ENCODE data around the gene PCDH19. TPM values are rescaled to one million over a fixed set of nuclear protein-coding genes. Genes with fewer than 3 reads are reported as not detected.
A peak's percentile ranks its signal among the peaks of the same experiment; 100 is the strongest.
"Not testable (repeated sequence)": the region's sequence is repeated elsewhere in the genome, so short reads cannot be mapped to it uniquely, and the experiment has no call there.

Gene PCDH19, protein sequence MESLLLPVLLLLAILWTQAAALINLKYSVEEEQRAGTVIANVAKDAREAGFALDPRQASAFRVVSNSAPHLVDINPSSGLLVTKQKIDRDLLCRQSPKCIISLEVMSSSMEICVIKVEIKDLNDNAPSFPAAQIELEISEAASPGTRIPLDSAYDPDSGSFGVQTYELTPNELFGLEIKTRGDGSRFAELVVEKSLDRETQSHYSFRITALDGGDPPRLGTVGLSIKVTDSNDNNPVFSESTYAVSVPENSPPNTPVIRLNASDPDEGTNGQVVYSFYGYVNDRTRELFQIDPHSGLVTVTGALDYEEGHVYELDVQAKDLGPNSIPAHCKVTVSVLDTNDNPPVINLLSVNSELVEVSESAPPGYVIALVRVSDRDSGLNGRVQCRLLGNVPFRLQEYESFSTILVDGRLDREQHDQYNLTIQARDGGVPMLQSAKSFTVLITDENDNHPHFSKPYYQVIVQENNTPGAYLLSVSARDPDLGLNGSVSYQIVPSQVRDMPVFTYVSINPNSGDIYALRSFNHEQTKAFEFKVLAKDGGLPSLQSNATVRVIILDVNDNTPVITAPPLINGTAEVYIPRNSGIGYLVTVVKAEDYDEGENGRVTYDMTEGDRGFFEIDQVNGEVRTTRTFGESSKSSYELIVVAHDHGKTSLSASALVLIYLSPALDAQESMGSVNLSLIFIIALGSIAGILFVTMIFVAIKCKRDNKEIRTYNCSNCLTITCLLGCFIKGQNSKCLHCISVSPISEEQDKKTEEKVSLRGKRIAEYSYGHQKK (N-terminal part only)
- 0.38 TPM for total RNA-seq
- long read RNA-seq, result 0 reads

DNA sequence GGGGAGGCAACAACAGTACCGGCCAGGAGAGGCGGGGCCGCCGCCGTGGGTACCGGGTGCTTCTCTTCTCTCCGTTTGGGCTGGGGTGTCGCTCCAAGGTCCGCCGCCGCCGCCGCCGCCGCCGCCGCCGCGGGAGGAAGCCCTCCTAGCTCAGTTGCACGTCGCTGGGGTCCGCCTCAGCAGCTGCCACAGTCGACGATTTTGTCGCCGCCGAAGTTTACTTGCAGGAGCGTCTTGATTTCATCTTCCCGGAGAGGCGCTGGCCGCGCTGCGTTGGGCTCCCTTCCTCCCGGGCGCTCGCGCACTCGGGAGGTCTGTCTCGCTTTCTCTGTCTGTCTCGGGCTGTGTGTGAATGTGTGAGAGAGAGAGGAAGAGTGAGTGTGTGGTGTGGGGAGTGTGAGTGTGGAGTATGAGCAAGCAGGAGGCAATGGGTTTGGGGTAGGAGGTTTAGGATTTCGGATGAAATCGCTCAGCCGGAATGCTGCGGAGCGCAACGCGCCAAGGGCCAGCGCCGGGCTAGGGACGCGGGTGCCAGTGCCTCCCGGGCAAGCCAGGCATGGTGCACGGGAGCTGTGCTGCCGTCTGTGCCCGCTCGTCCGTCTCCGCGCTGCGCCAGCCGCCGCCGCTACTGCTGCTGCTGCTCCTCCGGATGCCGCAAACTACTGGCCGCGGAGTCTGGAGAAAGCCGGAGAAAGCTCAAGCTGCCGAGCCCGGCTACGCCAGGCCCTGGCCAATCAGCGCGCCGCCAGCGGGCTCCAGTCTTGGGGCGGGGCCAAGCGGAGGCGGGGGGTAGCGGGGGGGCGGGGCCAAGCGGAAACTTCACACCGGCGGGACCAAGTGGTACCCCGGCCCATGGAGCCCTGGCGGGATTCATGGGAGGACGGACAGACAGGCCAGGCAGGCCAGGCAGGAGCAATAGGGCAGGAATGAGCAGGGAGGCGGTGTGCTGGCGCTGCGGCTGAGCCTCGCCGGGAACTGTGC is at the start of gene PCDH19:
Gene PCDH19, minus strand, starts transcription at position 664 of the 981 bp plus-strand sequence. CDS start 1,676 bp downstream, outside the sequence.
- Histone ChIP-seq H3K36me3 (no peaks in the 10 kb centered on the region), H3K9me3 (replicated peaks) (no peaks in the 10 kb centered on the region), H3K27me3 (ENCODE audit: low read depth) (peaks cover 67% of the 10 kb centered on the region), H3K27ac (replicated peaks) (no peak within 1 kb of the TSS), H3K4me1 (peaks cover 27% of the 10 kb centered on the region), H3K4me3 (peak within 1 kb of the TSS; percentile 67)
- peak; percentile 45 for DNase-seq
- intact Hi-C loops (cut with micrococcal nuclease), result no loop called here
- TF ChIP-seq, protein P1, sequence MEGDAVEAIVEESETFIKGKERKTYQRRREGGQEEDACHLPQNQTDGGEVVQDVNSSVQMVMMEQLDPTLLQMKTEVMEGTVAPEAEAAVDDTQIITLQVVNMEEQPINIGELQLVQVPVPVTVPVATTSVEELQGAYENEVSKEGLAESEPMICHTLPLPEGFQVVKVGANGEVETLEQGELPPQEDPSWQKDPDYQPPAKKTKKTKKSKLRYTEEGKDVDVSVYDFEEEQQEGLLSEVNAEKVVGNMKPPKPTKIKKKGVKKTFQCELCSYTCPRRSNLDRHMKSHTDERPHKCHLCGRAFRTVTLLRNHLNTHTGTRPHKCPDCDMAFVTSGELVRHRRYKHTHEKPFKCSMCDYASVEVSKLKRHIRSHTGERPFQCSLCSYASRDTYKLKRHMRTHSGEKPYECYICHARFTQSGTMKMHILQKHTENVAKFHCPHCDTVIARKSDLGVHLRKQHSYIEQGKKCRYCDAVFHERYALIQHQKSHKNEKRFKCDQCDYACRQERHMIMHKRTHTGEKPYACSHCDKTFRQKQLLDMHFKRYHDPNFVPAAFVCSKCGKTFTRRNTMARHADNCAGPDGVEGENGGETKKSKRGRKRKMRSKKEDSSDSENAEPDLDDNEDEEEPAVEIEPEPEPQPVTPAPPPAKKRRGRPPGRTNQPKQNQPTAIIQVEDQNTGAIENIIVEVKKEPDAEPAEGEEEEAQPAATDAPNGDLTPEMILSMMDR (IDR thresholded peaks at IDR 0.05; ENCODE audit: borderline replicate concordance), result no peak

DNA sequence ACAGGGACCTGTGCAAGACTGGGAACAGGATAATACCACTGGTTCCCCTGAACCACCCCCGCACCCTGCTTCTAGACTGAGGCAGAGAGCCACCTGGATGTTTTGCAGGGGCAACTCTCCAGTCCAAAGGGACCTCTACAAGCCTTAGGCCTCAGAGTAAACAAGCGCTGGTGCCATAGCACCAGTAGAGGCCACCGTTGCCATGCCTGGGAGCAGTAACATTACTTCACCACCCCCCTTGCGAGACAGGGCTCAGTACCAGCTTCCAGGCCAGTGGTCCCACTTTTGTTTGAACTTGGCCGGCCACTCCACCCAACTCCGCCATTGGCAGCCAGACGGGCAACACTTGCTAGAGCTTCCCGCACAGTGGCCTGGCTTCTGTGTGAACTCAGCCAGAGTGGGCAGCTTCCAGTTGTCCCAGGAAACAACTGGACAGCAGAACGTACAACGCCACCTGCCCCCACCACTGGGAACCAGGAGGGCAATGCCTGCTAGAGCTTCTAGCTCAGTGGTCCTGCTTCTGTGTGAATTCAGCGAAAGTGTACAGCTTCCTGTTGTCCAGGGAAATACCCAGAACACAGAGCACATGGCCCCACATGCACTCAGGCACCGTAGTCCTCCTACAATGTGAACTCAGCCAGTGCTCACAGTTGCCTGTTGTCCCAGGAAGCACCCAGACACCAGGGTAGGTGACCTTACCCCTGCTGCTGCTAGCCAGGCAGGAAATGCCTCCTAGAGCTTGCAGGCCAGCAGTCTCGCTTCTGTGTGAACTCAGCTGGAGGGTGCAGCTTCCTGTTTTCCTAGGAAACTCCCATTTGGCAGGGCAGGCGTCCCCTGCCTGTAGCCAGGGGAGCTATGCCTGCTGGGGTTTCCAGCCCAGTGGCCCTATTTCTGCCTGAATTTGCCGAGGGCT is 39.9 kb upstream of the PCDH19 start:
- peak; percentile 21 for DNase-seq
- peaks cover 10% of the 10 kb centered on the region for H3K4me1 ChIP-seq
- no peak overlapping the region for H3K4me3 ChIP-seq
- intact Hi-C loops (cut with micrococcal nuclease), result no loop called here
- H3K36me3 ChIP-seq, result no peaks in the 10 kb centered on the region
- H3K9me3 ChIP-seq (replicated peaks), result no peaks in the 10 kb centered on the region
- H3K27ac ChIP-seq (replicated peaks), result peak overlapping the region; percentile 55
- TF ChIP-seq, protein P1 (IDR thresholded peaks at IDR 0.05; ENCODE audit: borderline replicate concordance), result no peak
- no peaks in the 10 kb centered on the region for H3K27me3 ChIP-seq (ENCODE audit: low read depth)

DNA sequence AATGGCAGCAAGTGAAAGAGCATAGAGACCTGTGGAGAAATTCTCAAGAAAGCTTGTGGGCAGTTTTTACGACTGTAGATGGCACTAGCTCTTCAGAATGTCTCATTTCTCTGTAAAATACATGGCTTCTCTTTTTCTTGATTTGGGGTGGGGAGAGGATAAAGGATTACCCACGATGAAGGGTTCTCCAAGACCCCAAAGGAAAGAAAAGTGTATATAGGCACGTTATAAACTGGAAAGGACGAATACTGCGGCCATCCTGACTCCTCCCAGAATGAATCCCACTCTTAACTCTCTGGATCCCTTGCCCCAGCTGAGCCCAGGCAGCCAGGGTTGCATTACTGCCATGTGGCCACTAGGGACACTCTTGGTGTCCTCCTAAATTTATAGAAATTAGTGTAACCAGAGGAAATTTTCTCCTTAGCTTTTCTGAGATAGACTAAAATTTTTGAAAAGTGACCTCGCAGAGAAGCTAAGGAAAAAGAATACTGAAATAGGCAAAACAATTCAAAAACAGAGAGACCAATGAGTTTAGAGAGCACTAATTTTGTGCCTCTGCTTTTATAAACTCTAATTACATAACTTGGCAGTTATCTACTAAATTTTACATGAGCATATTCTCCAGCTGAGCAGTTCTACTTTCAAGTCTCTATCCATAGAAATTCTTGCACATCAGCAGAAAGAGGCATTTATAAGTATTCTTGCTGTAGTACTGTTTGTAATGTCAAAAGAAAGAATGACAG is 37.8 kb upstream of the PCDH19 start:
- DNase-seq, result peak; percentile 16

DNA sequence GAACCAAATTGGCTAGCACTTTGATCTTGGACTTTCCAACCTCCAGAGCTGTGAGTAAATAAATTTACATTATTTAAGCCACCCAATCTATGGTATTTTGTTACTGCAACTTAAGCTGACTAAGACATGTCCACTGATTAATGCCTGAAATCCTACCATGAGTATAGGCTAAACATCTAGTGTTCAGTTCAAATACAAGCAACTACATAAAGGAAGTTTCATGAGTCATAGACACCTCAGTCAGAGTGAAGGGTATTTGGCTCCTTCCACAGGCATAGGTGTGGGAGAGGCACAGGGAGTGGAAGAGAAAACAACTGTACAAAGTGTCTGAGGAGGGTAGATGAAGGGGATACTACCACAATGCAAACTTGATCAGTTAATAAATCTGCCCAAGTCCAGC is 35.5 kb upstream of the PCDH19 start:
- Histone ChIP-seq H3K36me3 (no peaks in the 10 kb centered on the region), H3K4me1 (peaks cover 9% of the 10 kb centered on the region), H3K9me3 (replicated peaks) (no peaks in the 10 kb centered on the region), H3K4me3 (no peak overlapping the region), H3K27ac (replicated peaks) (no peak overlapping the region), H3K27me3 (ENCODE audit: low read depth) (no peaks in the 10 kb centered on the region)
- TF ChIP-seq, protein P1 (IDR thresholded peaks at IDR 0.05; ENCODE audit: borderline replicate concordance), result no peak
- intact Hi-C loops (cut with micrococcal nuclease), result no loop called here
- no peak for DNase-seq

More for the DNA sequence above, 37.8 kb upstream of the PCDH19 start:
- Histone ChIP-seq H3K4me3 (peak overlapping the region; percentile 41), H3K9me3 (replicated peaks) (no peaks in the 10 kb centered on the region), H3K27ac (replicated peaks) (no peak overlapping the region), H3K27me3 (ENCODE audit: low read depth) (no peaks in the 10 kb centered on the region), H3K4me1 (peaks cover 10% of the 10 kb centered on the region), H3K36me3 (no peaks in the 10 kb centered on the region)
- intact Hi-C loops (cut with micrococcal nuclease), result no loop called here
- TF ChIP-seq, protein P1 (IDR thresholded peaks at IDR 0.05; ENCODE audit: borderline replicate concordance), result peak; percentile 81

DNA sequence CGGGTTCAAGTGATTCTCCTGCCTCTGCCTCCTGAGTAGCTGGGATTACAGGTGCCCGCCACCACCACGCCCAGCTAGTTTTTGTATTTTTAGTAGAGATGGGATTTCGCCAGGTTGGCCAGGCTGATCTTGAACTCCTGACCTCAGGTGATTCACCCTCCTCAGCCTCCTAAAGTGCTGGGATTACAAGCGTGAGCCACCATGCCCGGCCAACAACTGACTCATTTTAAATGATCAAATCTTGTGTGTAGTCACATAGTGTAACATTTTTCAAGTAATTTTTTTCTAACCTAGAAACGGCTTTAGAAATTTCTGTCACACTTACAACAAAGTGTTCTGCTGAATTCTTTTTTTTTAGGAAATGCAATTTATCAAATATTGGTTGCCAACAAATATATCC is 31.2 kb upstream of the PCDH19 start:
- H3K36me3 ChIP-seq; H3K27me3 ChIP-seq (ENCODE audit: low read depth); H3K4me1 ChIP-seq; H3K9me3 ChIP-seq (replicated peaks); DNase-seq; intact Hi-C loops (cut with micrococcal nuclease); H3K27ac ChIP-seq (replicated peaks); H3K4me3 ChIP-seq: not testable (repeated sequence)
